ENCODE data around the gene LAD1. TPM values are rescaled to one million over a fixed set of nuclear protein-coding genes. Genes with fewer than 3 reads are reported as not detected.

LAD1 gene
- total RNA-seq, 4 donors from 2014 or later, result 0.25 to 6.2 (median 0.92) TPM

DNA sequence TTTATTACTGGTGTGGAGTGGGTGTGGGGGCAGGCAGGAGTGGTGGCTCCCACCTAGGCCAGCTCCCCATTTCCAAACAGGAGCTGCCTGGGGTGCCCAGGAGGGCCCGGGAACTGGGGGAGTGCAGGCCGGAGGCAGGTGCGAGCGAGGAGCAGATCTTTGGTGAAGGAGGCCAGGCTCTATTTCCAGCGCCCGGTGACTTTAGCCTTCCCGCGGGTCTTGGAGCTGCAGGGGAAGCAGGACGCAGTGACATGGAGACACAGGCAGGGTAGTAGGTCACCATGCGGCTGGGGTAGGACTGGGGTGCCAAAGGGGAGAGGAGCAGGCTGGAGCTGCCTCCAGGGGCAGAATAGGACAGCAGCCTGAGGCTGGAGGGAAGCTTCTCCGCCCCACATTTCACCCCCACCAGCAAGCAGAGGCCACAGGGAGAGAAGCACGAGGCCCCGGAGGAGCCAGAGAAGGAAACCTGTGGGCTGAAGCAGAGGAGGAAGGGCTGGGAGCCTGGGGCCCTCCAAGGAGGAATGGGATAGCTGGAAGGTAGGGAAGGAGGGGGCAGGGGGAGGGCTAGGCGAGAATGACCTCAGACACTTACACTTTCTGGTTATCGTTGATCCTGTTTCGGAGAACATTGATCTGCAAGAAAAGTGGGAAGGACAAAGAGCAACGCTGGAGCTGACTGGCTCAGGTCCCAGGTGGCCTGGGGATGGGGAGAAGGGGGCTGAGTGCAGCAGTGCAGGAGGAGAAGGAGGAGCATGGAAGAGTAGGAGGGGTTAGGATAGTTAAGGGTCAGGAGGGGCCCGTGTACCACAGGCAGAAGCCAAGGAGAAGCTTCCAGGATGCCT is 39.9 kb downstream of the LAD1 start:
- Histone ChIP-seq H3K27ac (peak overlapping the region; percentile 33 to 69 (median 46)), H3K27me3 (no peaks in the 10 kb centered on the region), H3K36me3 (no peaks in the 10 kb centered on the region), H3K9me3 (no peaks in the 10 kb centered on the region), H3K4me3 (no peak overlapping the region), H3K4me1 (peaks cover 0 to 4% of the 10 kb centered on the region in 2 donors)
- ATAC-seq, result no peak
- TF ChIP-seq, protein P1, sequence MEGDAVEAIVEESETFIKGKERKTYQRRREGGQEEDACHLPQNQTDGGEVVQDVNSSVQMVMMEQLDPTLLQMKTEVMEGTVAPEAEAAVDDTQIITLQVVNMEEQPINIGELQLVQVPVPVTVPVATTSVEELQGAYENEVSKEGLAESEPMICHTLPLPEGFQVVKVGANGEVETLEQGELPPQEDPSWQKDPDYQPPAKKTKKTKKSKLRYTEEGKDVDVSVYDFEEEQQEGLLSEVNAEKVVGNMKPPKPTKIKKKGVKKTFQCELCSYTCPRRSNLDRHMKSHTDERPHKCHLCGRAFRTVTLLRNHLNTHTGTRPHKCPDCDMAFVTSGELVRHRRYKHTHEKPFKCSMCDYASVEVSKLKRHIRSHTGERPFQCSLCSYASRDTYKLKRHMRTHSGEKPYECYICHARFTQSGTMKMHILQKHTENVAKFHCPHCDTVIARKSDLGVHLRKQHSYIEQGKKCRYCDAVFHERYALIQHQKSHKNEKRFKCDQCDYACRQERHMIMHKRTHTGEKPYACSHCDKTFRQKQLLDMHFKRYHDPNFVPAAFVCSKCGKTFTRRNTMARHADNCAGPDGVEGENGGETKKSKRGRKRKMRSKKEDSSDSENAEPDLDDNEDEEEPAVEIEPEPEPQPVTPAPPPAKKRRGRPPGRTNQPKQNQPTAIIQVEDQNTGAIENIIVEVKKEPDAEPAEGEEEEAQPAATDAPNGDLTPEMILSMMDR (IDR thresholded peaks at IDR 0.05 in 4 of 5, conservative IDR thresholded peaks at IDR 0.05 in 1 of 5), result no peak
- TF ChIP-seq POLR2A (IDR thresholded peaks at IDR 0.05), result no peak
- intact Hi-C loops (cut with DNase I; ENCODE audit: low total_unique reads), result no loop called here
- DNase-seq, result no peak
- in situ Hi-C loops (cut with MboI; ENCODE audit: low sequenced_read_pairs in 4 of 4), result loop anchor here (10.0 to 25.0 kb wide), 2 partner anchors 94 to 97 kb away; no protein-coding TSS in a partner anchor

DNA sequence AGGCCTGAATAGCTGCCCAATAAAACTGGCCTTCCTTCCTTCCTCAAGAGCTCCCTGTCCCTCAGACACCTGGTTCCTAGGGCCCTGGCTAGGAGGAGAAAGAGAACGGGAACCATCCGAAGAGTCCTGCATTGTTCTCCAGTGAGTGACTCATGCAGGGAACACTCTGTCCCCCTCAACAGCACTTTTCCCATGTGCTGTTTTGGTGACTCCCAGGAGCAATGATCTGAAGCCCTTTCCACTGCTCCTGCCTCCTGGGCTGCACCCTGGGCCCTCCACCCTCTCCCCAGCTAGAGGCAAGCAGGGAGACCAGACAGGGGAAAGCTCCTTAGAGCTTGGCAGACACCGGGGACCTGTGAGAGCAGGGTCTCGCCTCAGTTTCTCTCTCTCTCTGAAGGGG is 40.5 kb downstream of the LAD1 start:
- ATAC-seq, result peak; percentile 72 to 87
- Histone ChIP-seq H3K27ac (peak overlapping the region; percentile 33 to 69 (median 46)), H3K27me3 (no peaks in the 10 kb centered on the region), H3K4me1 (peaks cover 0 to 4% of the 10 kb centered on the region in 2 donors), H3K36me3 (no peaks in the 10 kb centered on the region), H3K4me3 (no peak overlapping the region), H3K9me3 (no peaks in the 10 kb centered on the region)
- no peak for DNase-seq
- TF ChIP-seq, protein P1 (IDR thresholded peaks at IDR 0.05 in 4 of 5, conservative IDR thresholded peaks at IDR 0.05 in 1 of 5), result no peak
- TF ChIP-seq POLR2A (IDR thresholded peaks at IDR 0.05), result no peak
- intact Hi-C loops (cut with DNase I; ENCODE audit: low total_unique reads), result no loop called here
- in situ Hi-C loops (cut with MboI; ENCODE audit: low sequenced_read_pairs in 4 of 4), result loop anchor here (10.0 to 25.0 kb wide), 2 partner anchors 94 to 96 kb away; no protein-coding TSS in a partner anchor

DNA sequence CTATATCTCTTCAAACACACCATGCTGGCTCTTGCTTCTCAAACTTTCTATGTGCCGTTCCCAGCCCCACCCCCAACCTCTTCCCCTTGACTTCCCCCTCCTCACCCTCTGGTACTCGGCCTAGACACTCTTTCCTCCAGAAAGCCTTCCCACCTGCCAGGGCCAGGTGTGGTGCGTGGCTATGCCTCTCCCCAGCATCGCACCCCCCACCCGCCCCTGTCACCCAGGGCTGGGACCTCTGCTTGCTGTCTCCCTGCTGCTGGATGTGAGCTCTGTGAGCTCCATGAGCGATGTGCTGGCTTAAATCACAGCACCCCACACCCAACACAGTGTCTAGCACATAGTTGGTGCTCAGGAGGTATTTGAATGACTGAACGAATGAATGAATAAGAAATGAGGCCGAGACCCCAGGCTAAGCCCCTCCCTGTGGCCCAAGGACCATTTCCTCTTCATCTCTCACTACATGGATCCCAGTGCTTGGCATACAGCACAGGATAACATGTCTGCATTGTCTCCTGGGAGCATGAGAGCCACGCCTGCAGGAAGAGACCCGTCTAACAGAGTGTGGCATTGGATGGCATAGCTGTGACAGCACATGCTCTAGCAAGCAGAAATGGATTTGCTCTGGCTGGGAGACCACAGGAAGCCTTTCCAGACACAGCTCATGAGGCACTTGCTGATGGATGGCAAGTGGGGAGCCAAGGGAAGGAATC is 41.3 kb downstream of the LAD1 start:
- H3K27me3 ChIP-seq, result no peaks in the 10 kb centered on the region
- H3K4me1 ChIP-seq, result peaks cover 0 to 4% of the 10 kb centered on the region in 2 donors
- in situ Hi-C loops (cut with MboI; ENCODE audit: low sequenced_read_pairs in 4 of 4) (loop anchor here (10.0 to 25.0 kb wide), 2 partner anchors 93 to 95 kb away; no protein-coding TSS in a partner anchor), intact Hi-C loops (cut with DNase I; ENCODE audit: low total_unique reads) (no loop called here)
- TF ChIP-seq POLR2A (IDR thresholded peaks at IDR 0.05), result no peak
- TF ChIP-seq, protein P1 (IDR thresholded peaks at IDR 0.05 in 4 of 5, conservative IDR thresholded peaks at IDR 0.05 in 1 of 5), result no peak
- peak overlapping the region in 1 of 4 donors; percentile 69 for H3K27ac ChIP-seq
- H3K36me3 ChIP-seq, result no peaks in the 10 kb centered on the region
- DNase-seq (no peak), ATAC-seq (no peak)
- no peak overlapping the region for H3K4me3 ChIP-seq
- H3K9me3 ChIP-seq, result no peaks in the 10 kb centered on the region

DNA sequence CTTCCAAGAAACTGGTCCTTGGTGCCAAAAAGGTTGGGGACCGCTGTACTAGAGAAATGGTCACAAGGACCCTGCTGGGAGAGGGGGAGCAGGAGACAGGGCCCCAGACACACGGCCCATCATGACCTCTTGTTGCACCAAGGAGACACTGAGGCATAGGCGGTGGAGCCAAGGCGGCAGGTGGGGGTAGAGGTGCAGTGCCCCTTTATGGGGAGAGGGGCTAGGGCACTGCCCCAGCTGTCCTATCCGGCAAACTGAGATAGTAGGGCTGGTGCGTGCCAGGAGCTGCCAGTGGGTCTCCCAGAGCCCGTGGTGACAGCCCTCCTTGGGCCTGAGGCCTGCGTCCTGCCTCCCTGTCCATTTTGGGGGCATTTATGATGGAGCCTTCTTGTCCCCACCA is 41.9 kb downstream of the LAD1 start:
- H3K4me1 ChIP-seq, result peaks cover 0 to 4% of the 10 kb centered on the region in 2 donors
- H3K36me3 ChIP-seq, result no peaks in the 10 kb centered on the region
- no peak overlapping the region for H3K27ac ChIP-seq
- DNase-seq (no peak), ATAC-seq (no peak)
- intact Hi-C loops (cut with DNase I; ENCODE audit: low total_unique reads) (no loop called here), in situ Hi-C loops (cut with MboI; ENCODE audit: low sequenced_read_pairs in 4 of 4) (loop anchor here (10.0 to 25.0 kb wide), 2 partner anchors 92 to 95 kb away; no protein-coding TSS in a partner anchor)
- no peaks in the 10 kb centered on the region for H3K9me3 ChIP-seq
- no peak overlapping the region for H3K4me3 ChIP-seq
- TF ChIP-seq POLR2A (IDR thresholded peaks at IDR 0.05), result no peak
- TF ChIP-seq, protein P1 (IDR thresholded peaks at IDR 0.05 in 4 of 5, conservative IDR thresholded peaks at IDR 0.05 in 1 of 5), result no peak
- no peaks in the 10 kb centered on the region for H3K27me3 ChIP-seq
